A549 (cell line): ENCODE data around the gene ACTG2. TPM values are rescaled to one million over a fixed set of nuclear protein-coding genes. Genes with fewer than 3 reads are reported as not detected.

Source experiments
- ATAC-seq, 2 experiments: fragments of 200-7000 bp in 1 of 2; fragments of >200 bp in 1 of 2; cut with Nextera tagmentation in 1 of 2; cut with Tn5 transposase in 1 of 2; 3 replicates each; pipeline versions ENCODE4 v1.8.0 to v1.9.1; 2018 to 2020; ENCODE audit warnings: mild to moderate bottlenecking in 1 of 2, moderate library complexity in 1 of 2
- CTCF ChIA-PET: fragments of 300-600 bp; sonication (Branson Sonifier 250); formaldehyde crosslinking; extraction: SDS; loops from one replicate; lab custom pipeline; 2021; ENCODE audit warnings: antibody characterized with exemption, inconsistent platforms; lab: Yijun Ruan, JAX
- POLR2A ChIA-PET: fragments of 350-600 bp; formaldehyde crosslinking; extraction: SDS; loops from one replicate; lab custom pipeline; 2021; ENCODE audit warnings: antibody characterized with exemption, inconsistent platforms; lab: Yijun Ruan, JAX
- DNase-seq, 2 experiments: peaks; one replicate each; pipeline versions ENCODE4 v3.0.0 to v3.0.0-alpha.2; 2011 to 2016; ENCODE audit warnings: low read depth in 1 of 2, low spot score in 1 of 2
- FAIRE-seq: peaks from 2 replicates; lab custom pipeline; 2011; peaks lifted over from hg19 to GRCh38; lab: Jason Lieb, UNC
- H3K27ac ChIP-seq, 2 experiments: fragments of >200 bp; sonication (Bioruptor Twin); formaldehyde crosslinking; 3 replicates each; pipeline ENCODE4 v1.5.1; 2016 to 2017
- H3K4me1 ChIP-seq: fragments of >200 bp; sonication (Bioruptor Twin); formaldehyde crosslinking; 3 replicates; pipeline ENCODE4 v1.6.1; 2016
- H3K4me2 ChIP-seq: fragments of >200 bp; sonication (Bioruptor Twin); formaldehyde crosslinking; 3 replicates; pipeline ENCODE4 v1.6.1; 2016
- H3K4me3 ChIP-seq: fragments of >200 bp; sonication (Bioruptor Twin); formaldehyde crosslinking; 3 replicates; pipeline ENCODE4 v1.5.1; 2016
- H3K9me3 ChIP-seq: fragments of >200 bp; sonication (Bioruptor Twin); formaldehyde crosslinking; 3 replicates; pipeline ENCODE4 v1.6.1; 2016
- ATOH8 ChIP-seq: fragments of 250-450 bp; sonication (Bioruptor Pico); IDR thresholded peaks from 2 replicates; pipeline ENCODE4 v1.5.0; 2020; ENCODE audit warnings: low read depth, mild to moderate bottlenecking, moderate library complexity
- BHLHE40 ChIP-seq: IDR thresholded peaks from 2 replicates; pipeline ENCODE4 v1.6.1; 2012; ENCODE audit warnings: low read depth, low read length, inconsistent platforms
- CBX8 ChIP-seq: fragments of 200-600 bp; sonication (generic); IDR thresholded peaks from 2 replicates; pipeline ENCODE4 v1.6.1; 2016
- CTCF ChIP-seq: fragments of >200 bp; sonication (Bioruptor Twin); formaldehyde crosslinking; IDR thresholded peaks from 3 replicates; pipeline ENCODE4 v1.5.1; 2016
- EHMT2 ChIP-seq: fragments of 200-600 bp; sonication (generic); IDR thresholded peaks from 2 replicates; pipeline ENCODE4 v1.6.1; 2016; ENCODE audit warnings: antibody characterized with exemption, low read depth, mild to moderate bottlenecking, moderate library complexity
- FOSL2 ChIP-seq, 2 experiments: fragments of 450-650 bp in 1 of 2; fragments of >200 bp in 1 of 2; sonication (Bioruptor Twin) in 1 of 2; formaldehyde crosslinking; IDR thresholded peaks; 2 replicates each; pipeline versions ENCODE4 v1.5.0 to v1.6.1; 2016 to 2020; ENCODE audit warnings: mild to moderate bottlenecking in 1 of 2, moderate library complexity in 1 of 2
- FOXS1 ChIP-seq: fragments of 250-450 bp; sonication (Bioruptor Pico); IDR thresholded peaks from 2 replicates; pipeline ENCODE4 v1.5.0; 2020; ENCODE audit warnings: mild to moderate bottlenecking, moderate library complexity
- GATA3 ChIP-seq: IDR thresholded peaks from 2 replicates; pipeline ENCODE4 v1.6.1; 2012; ENCODE audit warnings: borderline replicate concordance
- HDAC2 ChIP-seq: fragments of 200-600 bp; sonication (generic); IDR thresholded peaks from 2 replicates; pipeline ENCODE4 v1.6.1; 2016
- HEYL ChIP-seq: fragments of 250-450 bp; sonication (Bioruptor Pico); IDR thresholded peaks from 2 replicates; pipeline ENCODE4 v1.8.0; 2021; ENCODE audit warnings: mild to moderate bottlenecking, moderate library complexity
- HMGXB4 ChIP-seq: fragments of 250-450 bp; sonication (Bioruptor Pico); IDR thresholded peaks from 2 replicates; pipeline ENCODE4 v1.5.0; 2021; ENCODE audit warnings: mild to moderate bottlenecking, moderate library complexity, borderline replicate concordance
- HOXB5 ChIP-seq: fragments of 250-450 bp; sonication (Bioruptor Pico); IDR thresholded peaks from 2 replicates; pipeline ENCODE4 v1.5.0; 2020; ENCODE audit warnings: mild to moderate bottlenecking, moderate library complexity
- MAFK ChIP-seq: fragments of 450-650 bp; IDR thresholded peaks from 2 replicates; pipeline ENCODE4 v1.6.1; 2014; ENCODE audit not compliant: partially characterized antibody
- NFE2L2 ChIP-seq: fragments of 150-350 bp; conservative IDR thresholded peaks from 2 replicates; pipeline ENCODE4 v1.6.1; 2014; ENCODE audit warnings: low read length
- NPAS2 ChIP-seq: fragments of 250-450 bp; sonication (Bioruptor Pico); IDR thresholded peaks from 2 replicates; pipeline ENCODE4 v1.8.0; 2022; ENCODE audit warnings: mild to moderate bottlenecking, moderate library complexity, borderline replicate concordance
- NR3C1 ChIP-seq: fragments of >200 bp; sonication (Bioruptor Twin); formaldehyde crosslinking; IDR thresholded peaks from 3 replicates; pipeline ENCODE4 v1.6.1; 2017
- RAD21 ChIP-seq, 2 experiments: fragments of >200 bp in 1 of 2; sonication (Bioruptor Twin) in 1 of 2; formaldehyde crosslinking in 1 of 2; IDR thresholded peaks in 1 of 2; conservative IDR thresholded peaks in 1 of 2; 2 replicates in 1 of 2; 3 replicates in 1 of 2; pipeline ENCODE4 v1.6.1; 2012 to 2018; ENCODE audit warnings: inconsistent platforms in 1 of 2
- RNF2 ChIP-seq: fragments of 200-600 bp; sonication (generic); IDR thresholded peaks from 2 replicates; pipeline ENCODE4 v1.6.1; 2016; ENCODE audit warnings: low read depth, mild to moderate bottlenecking, antibody characterized with exemption, moderate library complexity, borderline replicate concordance
- USF2 ChIP-seq: fragments of 450-650 bp; IDR thresholded peaks from 2 replicates; pipeline ENCODE4 v1.6.1; 2014; ENCODE audit warnings: antibody characterized with exemption
- ZFP36 ChIP-seq: fragments of 450-650 bp; IDR thresholded peaks from 2 replicates; pipeline ENCODE4 v1.6.1; 2014; ENCODE audit warnings: borderline replicate concordance; ENCODE audit not compliant: partially characterized antibody
- WGBS: methylation state at CpG from one replicate; pipeline ENCODE4 v1.1.6; 2017; ENCODE audit errors: missing lambda C conversion rate; 5-methylcytosine and 5-hydroxymethylcytosine counted together
- polyA plus RNA-seq, 4 experiments: library from polyadenylated mRNA; depleted of rRNA in 3 of 4; stranded (reverse); fragments of >200 nt; fragmentation: RNase III in 1 of 4; extraction: RNeasy Plus Mini Kit Qiagen cat#74134 plus additional on column Dnase treatment in 1 of 4; gene quantifications; 2 replicates in 3 of 4; 3 replicates in 1 of 4; pipeline ENCODE4 v1.2.3, GENCODE V29; 2011 to 2017

ACTG2 gene
- polyA plus RNA-seq, 2 of the 4 experiments (the other 2 are of a cell fraction) = 0.04 to 0.26 TPM

GRCh38 chr2:73963385-73964120 is 70.7 kb downstream of the ACTG2 start (continued):
- TF ChIP-seq CTCF (no peak), EHMT2 (no peak), HDAC2 (no peak), NPAS2 (no peak), GATA3 (no peak), BHLHE40 (no peak), HOXB5 (no peak), NFE2L2 (no peak)

GRCh38 chr2:73964223-73964622 is 71.4 kb downstream of the ACTG2 start:
- Histone ChIP-seq H3K4me3 (no peak overlapping the region), H3K9me3 (no peaks in the 10 kb centered on the region), H3K4me1 (no peaks in the 10 kb centered on the region), H3K4me2 (no peak overlapping the region), H3K27ac (no peak overlapping the region)
- no peak for FAIRE-seq
- DNase-seq = no peak
- no peak for ATAC-seq
- POLR2A ChIA-PET = no interaction called here
- WGBS = 59% methylated on average over 2 of the region's 2 CpGs
- TF ChIP-seq CBX8 (no peak), ATOH8 (CRISPR knock-in tag) (no peak), FOSL2 (IDR thresholded peaks at IDR 0.05) (no peak), FOSL2 (CRISPR knock-in tag; IDR thresholded peaks at IDR 0.05) (no peak), RNF2 (no peak), NR3C1 (no peak), HMGXB4 (CRISPR knock-in tag) (no peak), HEYL (CRISPR knock-in tag) (no peak), NPAS2 (no peak), HOXB5 (no peak), HDAC2 (no peak), CTCF (no peak), FOXS1 (CRISPR knock-in tag) (no peak), BHLHE40 (no peak), ZFP36 (no peak), USF2 (no peak), RAD21 (conservative IDR thresholded peaks at IDR 0.05 in 1 of 2, IDR thresholded peaks at IDR 0.05 in 1 of 2) (no peak), MAFK (no peak)
- CTCF ChIA-PET = interaction anchor here (1.2 to 1.5 kb wide), 3 partner anchors 8 to 26 kb away, joined by 3 to 5 read pairs (median 4); no protein-coding TSS in a partner anchor
